T-helper 1 cell (primary cell): ENCODE results near the gene OPRM1.

ENCODE experiments used
- DNase-seq, 5 donors: peaks; one replicate each; pipeline ENCODE4 v3.0.0-alpha.2; 2012 to 2020

OPRM1 gene

GRCh38 chr6:154086510-154086909 lies 47.5 kb downstream of the OPRM1 start:
- no peak for DNase-seq

GRCh38 chr6:154092326-154092962 lies 53.4 kb downstream of the OPRM1 start:
- no peak for DNase-seq

GRCh38 chr6:154093231-154094044 lies 54.4 kb downstream of the OPRM1 start:
- DNase-seq: no peak

GRCh38 chr6:154095571-154095970 lies 56.5 kb downstream of the OPRM1 start:
- DNase-seq: no peak

- no peak for DNase-seq
These were observed 57.3 kb downstream of the OPRM1 start for GRCh38 chr6:154096316-154096715.

GRCh38 chr6:154096834-154097233 lies 57.8 kb downstream of the OPRM1 start:
- no peak for DNase-seq

- no peak for DNase-seq
These were observed 60.2 kb downstream of the OPRM1 start for GRCh38 chr6:154099211-154099610.

- DNase-seq: no peak
These were observed 67.2 kb downstream of the OPRM1 start for GRCh38 chr6:154106251-154106650.

GRCh38 chr6:154111025-154111424 lies 72.0 kb downstream of the OPRM1 start:
- DNase-seq: no peak

- DNase-seq: no peak
These were observed 73.3 kb downstream of the OPRM1 start for GRCh38 chr6:154112181-154112809.

GRCh38 chr6:154113392-154113791 lies 74.4 kb downstream of the OPRM1 start:
- no peak for DNase-seq

- no peak for DNase-seq
These were observed 78.4 kb downstream of the OPRM1 start for GRCh38 chr6:154117485-154117884.

- no peak for DNase-seq
These were observed 83.3 kb downstream of the OPRM1 start for GRCh38 chr6:154122195-154122925.

- DNase-seq: no peak
These were observed 84.3 kb downstream of the OPRM1 start for GRCh38 chr6:154123155-154123956.

- no peak for DNase-seq
These were observed 86.4 kb downstream of the OPRM1 start for GRCh38 chr6:154125421-154125820.

GRCh38 chr6:154127657-154128056 lies 88.6 kb downstream of the OPRM1 start:
- DNase-seq: no peak

- DNase-seq: no peak
These were observed 95.6 kb downstream of the OPRM1 start for GRCh38 chr6:154134471-154135147.

- no peak for DNase-seq
These were observed 99.8 kb downstream of the OPRM1 start for GRCh38 chr6:154138793-154139192.

- no peak for DNase-seq
These were observed 100.9 kb downstream of the OPRM1 start for GRCh38 chr6:154139892-154140291.

- DNase-seq: no peak
These were observed 101.7 kb downstream of the OPRM1 start for GRCh38 chr6:154140743-154141142.

GRCh38 chr6:154143753-154144152 lies 104.7 kb downstream of the OPRM1 start:
- no peak for DNase-seq
